Activated T-helper 2 cell treated with anti-CD3 and anti-CD28 coated beads, Interferon-gamma antibody, Interleukin-2, Interleukin-4, amounts not matched to agents 10 μg/mL and 5 μg/mL and 100 μg/mL, durations not matched to agents 14 hours and 24 hours and 36 hours (primary cell): ENCODE measurements around the gene RUNX2. TPM values are rescaled to one million over a fixed set of nuclear protein-coding genes. Genes with fewer than 3 reads are reported as not detected.

Source experiments
- DNase-seq: peaks from one replicate; pipeline ENCODE4 v3.0.0; 2021; ENCODE audit warnings: low spot score
- H3K27ac Mint-ChIP-seq: one replicate; pipeline ENCODE4 v1.8.0; 2021; ENCODE audit warnings: mixed read lengths
- H3K27me3 Mint-ChIP-seq: one replicate; pipeline ENCODE4 v1.8.0; 2021; ENCODE audit warnings: low read depth, mixed read lengths
- H3K36me3 Mint-ChIP-seq: one replicate; pipeline ENCODE4 v1.8.0; 2021; ENCODE audit warnings: low read depth, mixed read lengths
- H3K4me1 Mint-ChIP-seq: one replicate; pipeline ENCODE4 v1.8.0; 2021; ENCODE audit warnings: low read depth, mixed read lengths
- H3K4me3 Mint-ChIP-seq: one replicate; pipeline ENCODE4 v1.8.0; 2021; ENCODE audit warnings: low read depth, mild to moderate bottlenecking, moderate library complexity, mixed read lengths
- H3K9me3 Mint-ChIP-seq: one replicate; pipeline ENCODE4 v1.8.0; 2021; ENCODE audit warnings: mixed read lengths
- intact Hi-C: fragments of 100-400 bp; cut with micrococcal nuclease; formaldehyde crosslinking; loops from one replicate; pipeline ENCODE4 v1.15.1; 2023
- total RNA-seq: library from RNA; stranded (reverse); gene quantifications from 2 replicates; pipeline ENCODE4 v1.2.3, GENCODE V29; 2022

RUNX2 gene
- total RNA-seq, 1 donor from 2014 or later: 60.8 TPM

DNA sequence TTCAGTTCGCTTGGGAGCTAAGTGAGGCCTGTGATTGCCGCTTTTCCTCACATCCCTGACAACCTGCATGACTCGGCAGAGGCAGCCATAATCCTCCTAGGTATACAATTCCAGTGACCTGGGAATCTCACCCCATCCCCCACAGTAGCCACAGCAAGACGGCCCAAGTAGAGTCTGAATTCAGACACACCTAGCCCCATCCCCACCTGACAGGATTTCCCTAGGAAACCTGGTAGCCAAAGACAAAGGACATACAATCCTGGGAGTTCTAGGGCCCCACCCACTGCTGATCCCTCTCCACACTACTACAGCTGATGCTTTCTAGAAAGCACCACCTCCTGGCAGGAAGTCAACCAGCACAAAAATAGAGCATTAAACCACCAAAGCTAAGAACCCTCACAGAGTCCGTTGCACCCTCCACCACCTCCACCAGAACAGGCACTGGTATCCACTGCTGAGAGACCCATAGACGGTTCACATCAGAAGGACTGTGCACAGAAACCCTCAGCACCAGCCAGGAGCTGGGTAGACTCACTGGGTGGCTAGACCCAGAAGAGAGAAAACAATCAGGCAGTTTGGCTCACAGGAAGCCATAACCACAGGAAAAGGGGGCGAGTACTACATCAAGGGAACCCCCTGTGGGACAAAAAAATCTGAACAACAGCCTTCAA, 17.9 kb upstream of the RUNX2 start:
- H3K4me1 Mint-ChIP-seq: peaks cover 46% of the 10 kb centered on the region
- intact Hi-C loops: no loop called here
- no peaks in the 10 kb centered on the region for H3K27me3 Mint-ChIP-seq
- peaks cover 85% of the 10 kb centered on the region for H3K36me3 Mint-ChIP-seq
- peak overlapping the region; percentile 10 for H3K27ac Mint-ChIP-seq
- peak; percentile 16 for DNase-seq
- peaks cover 68% of the 10 kb centered on the region for H3K9me3 Mint-ChIP-seq
- H3K4me3 Mint-ChIP-seq: peak overlapping the region; percentile 3

DNA sequence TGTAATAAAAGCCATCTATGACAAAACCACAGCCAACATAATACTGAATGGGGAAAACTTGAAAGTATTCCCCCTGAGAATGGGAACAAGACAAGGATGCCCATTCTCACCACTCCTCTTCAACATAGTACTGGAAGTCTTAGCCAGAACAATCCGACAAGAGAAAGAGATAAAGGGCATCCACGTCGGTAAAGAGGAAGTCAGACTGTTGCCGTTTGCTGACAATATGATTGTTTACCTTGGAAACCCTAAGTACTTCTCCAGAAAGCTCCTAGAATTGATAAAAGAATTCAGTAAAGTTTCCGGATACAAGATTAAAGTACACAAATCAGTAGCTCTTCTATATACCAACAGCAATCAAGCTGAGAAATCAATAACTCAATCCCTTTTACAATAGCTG, 14.0 kb upstream of the RUNX2 start:
- Mint-ChIP-seq H3K9me3 (peaks cover 57% of the 10 kb centered on the region), H3K27me3 (no peaks in the 10 kb centered on the region), H3K4me1 (peaks cover 40% of the 10 kb centered on the region), H3K27ac (no peak overlapping the region), H3K4me3 (no peak overlapping the region), H3K36me3 (peaks cover 78% of the 10 kb centered on the region)
- intact Hi-C loops: no loop called here
- DNase-seq: no peak

GRCh38 chr6:45320349-45320748, 7.8 kb upstream of the RUNX2 start:
- peaks cover 24% of the 10 kb centered on the region for H3K4me1 Mint-ChIP-seq
- peaks cover 9% of the 10 kb centered on the region for H3K9me3 Mint-ChIP-seq
- H3K27ac Mint-ChIP-seq: no peak overlapping the region
- H3K27me3 Mint-ChIP-seq: no peaks in the 10 kb centered on the region
- peaks cover 26% of the 10 kb centered on the region for H3K36me3 Mint-ChIP-seq
- no peak overlapping the region for H3K4me3 Mint-ChIP-seq
- DNase-seq: no peak
- intact Hi-C loops: no loop called here

DNA sequence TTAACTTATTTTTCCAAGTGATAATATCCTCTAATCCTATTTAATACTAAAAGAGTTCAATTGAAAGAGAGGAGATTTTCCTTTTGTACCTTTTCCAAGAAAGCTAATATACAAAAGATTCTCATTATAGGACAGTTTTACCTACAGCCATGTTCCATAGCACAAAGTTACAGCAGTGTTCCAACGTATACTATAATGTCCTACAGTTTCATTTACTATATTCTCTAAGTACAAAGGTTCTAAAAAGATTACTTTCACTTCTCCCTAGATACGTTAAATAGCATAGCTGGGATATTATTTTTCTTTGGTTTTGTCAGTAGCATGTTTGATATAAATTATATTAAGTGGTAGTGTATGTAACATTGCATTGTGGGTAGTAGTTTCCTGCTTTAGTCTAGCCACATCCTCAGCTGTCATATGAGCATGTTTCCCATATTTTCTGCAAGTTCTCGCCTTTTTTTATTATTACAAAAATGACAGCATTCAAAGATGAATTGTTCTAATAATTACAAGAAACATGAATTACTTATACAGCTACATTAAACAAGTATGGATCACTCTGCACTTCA, 4.4 kb upstream of the RUNX2 start:
- Mint-ChIP-seq H3K36me3 (peaks cover 4% of the 10 kb centered on the region), H3K27ac (no peak overlapping the region), H3K27me3 (no peaks in the 10 kb centered on the region), H3K9me3 (no peaks in the 10 kb centered on the region), H3K4me1 (peaks cover 46% of the 10 kb centered on the region), H3K4me3 (no peak overlapping the region)
- DNase-seq: no peak
- intact Hi-C loops: no loop called here

GRCh38 chr6:45326698-45327417, 1.3 kb upstream of the RUNX2 start:
- peaks cover 54% of the 10 kb centered on the region for H3K4me1 Mint-ChIP-seq
- H3K4me3 Mint-ChIP-seq: no peak overlapping the region
- no peaks in the 10 kb centered on the region for H3K27me3 Mint-ChIP-seq
- no peak overlapping the region for H3K27ac Mint-ChIP-seq
- no peaks in the 10 kb centered on the region for H3K9me3 Mint-ChIP-seq
- DNase-seq: no peak
- H3K36me3 Mint-ChIP-seq: peaks cover 4% of the 10 kb centered on the region
- intact Hi-C loops: loop anchor here (5.0 kb wide), 1 partner anchor 40 kb away; no protein-coding TSS in a partner anchor

GRCh38 chr6:45328523-45328922, 393 bp downstream of the RUNX2 start:
- no peak for DNase-seq
- Mint-ChIP-seq H3K36me3 (peaks cover 4% of the 10 kb centered on the region), H3K4me3 (peak overlapping the region; percentile 59), H3K4me1 (peaks cover 45% of the 10 kb centered on the region), H3K9me3 (no peaks in the 10 kb centered on the region), H3K27me3 (no peaks in the 10 kb centered on the region), H3K27ac (no peak overlapping the region)
- intact Hi-C loops: loop anchor here (5.0 kb wide), 1 partner anchor 39 kb away; no protein-coding TSS in a partner anchor

GRCh38 chr6:45344900-45345299, 16.8 kb downstream of the RUNX2 start:
- Mint-ChIP-seq H3K9me3 (no peaks in the 10 kb centered on the region), H3K27ac (no peak overlapping the region), H3K36me3 (peaks cover 22% of the 10 kb centered on the region), H3K27me3 (no peaks in the 10 kb centered on the region), H3K4me1 (peaks cover 9% of the 10 kb centered on the region), H3K4me3 (no peak overlapping the region)
- intact Hi-C loops: no loop called here
- DNase-seq: no peak

- peaks cover 21% of the 10 kb centered on the region for H3K4me1 Mint-ChIP-seq
- no peak overlapping the region for H3K27ac Mint-ChIP-seq
- no peaks in the 10 kb centered on the region for H3K9me3 Mint-ChIP-seq
- H3K36me3 Mint-ChIP-seq: peaks cover 18% of the 10 kb centered on the region
- H3K4me3 Mint-ChIP-seq: no peak overlapping the region
- intact Hi-C loops: no loop called here
- H3K27me3 Mint-ChIP-seq: no peaks in the 10 kb centered on the region
- DNase-seq: no peak
Measured at GRCh38 chr6:45350186-45350710, 22.1 kb downstream of the RUNX2 start.

- Mint-ChIP-seq H3K27me3 (no peaks in the 10 kb centered on the region), H3K27ac (no peak overlapping the region), H3K9me3 (no peaks in the 10 kb centered on the region), H3K4me3 (no peak overlapping the region), H3K36me3 (peaks cover 18% of the 10 kb centered on the region), H3K4me1 (peaks cover 21% of the 10 kb centered on the region)
- intact Hi-C loops: no loop called here
- DNase-seq: no peak
Measured at GRCh38 chr6:45351076-45351475, 22.9 kb downstream of the RUNX2 start.

DNA sequence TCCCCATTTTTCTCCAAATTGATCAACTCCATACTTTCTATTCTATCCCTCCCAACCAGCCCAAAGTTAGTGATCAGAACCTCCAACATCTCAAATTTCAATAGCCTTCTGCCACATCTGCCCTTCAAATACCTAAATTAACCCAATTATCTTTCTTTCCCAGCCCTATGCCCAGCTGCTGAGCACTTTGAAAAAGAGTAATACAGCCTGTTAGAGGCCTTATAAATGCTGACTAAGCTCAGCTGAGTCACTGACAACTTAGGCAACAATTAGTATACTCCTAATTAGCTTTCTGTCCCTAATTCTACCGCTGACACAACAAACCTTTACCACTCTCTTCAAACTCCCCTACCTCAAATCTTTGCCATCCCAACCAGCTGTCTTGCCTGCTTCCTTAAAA, 23.5 kb downstream of the RUNX2 start:
- peaks cover 21% of the 10 kb centered on the region for H3K4me1 Mint-ChIP-seq
- DNase-seq: no peak
- no peak overlapping the region for H3K4me3 Mint-ChIP-seq
- intact Hi-C loops: no loop called here
- H3K36me3 Mint-ChIP-seq: peaks cover 18% of the 10 kb centered on the region
- no peaks in the 10 kb centered on the region for H3K27me3 Mint-ChIP-seq
- H3K27ac Mint-ChIP-seq: peak overlapping the region; percentile 5
- H3K9me3 Mint-ChIP-seq: no peaks in the 10 kb centered on the region

DNA sequence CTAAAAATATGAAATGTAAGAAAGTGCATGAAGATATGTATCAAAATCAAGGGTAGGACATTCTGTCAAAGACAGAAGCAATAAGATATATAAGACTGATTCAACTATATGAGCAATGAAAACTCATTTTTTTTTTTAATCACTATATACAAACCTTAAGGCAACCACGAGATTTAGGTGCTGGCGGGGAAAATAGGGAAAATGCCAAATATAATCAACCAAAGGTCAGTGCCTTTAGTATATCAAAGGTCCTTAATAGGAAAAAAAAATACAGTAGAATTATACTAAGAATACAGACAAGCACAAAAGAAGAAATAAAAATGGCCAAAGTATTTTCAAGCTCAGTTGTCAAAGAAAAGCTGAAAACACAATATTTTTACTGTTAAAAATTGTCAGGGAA, 25.5 kb downstream of the RUNX2 start:
- Mint-ChIP-seq H3K27ac (no peak overlapping the region), H3K4me1 (peaks cover 21% of the 10 kb centered on the region), H3K36me3 (peaks cover 26% of the 10 kb centered on the region), H3K9me3 (no peaks in the 10 kb centered on the region), H3K27me3 (no peaks in the 10 kb centered on the region), H3K4me3 (no peak overlapping the region)
- no peak for DNase-seq
- intact Hi-C loops: no loop called here

DNA sequence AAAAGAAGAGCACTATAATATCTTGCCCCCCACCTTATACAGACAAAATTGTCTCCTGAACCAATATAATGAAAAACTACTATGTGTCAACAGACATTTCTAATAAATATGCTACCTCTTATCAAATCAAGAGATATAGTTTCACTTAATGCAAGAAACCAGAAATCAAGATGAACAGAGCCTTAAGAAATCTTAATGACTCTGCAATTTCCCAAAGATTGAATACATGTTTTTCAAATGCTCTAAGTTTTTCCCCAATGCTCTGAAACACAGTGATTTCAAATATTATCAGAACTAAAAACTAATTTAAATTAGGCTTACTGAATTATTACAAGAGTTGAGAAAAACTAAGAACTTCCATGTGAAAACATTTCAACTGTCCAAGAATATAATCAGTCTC, 36.3 kb downstream of the RUNX2 start:
- no peak overlapping the region for H3K4me3 Mint-ChIP-seq
- no peak for DNase-seq
- no peak overlapping the region for H3K27ac Mint-ChIP-seq
- peaks cover 37% of the 10 kb centered on the region for H3K36me3 Mint-ChIP-seq
- intact Hi-C loops: no loop called here
- no peaks in the 10 kb centered on the region for H3K27me3 Mint-ChIP-seq
- H3K9me3 Mint-ChIP-seq: no peaks in the 10 kb centered on the region
- peaks cover 22% of the 10 kb centered on the region for H3K4me1 Mint-ChIP-seq

- H3K4me1 Mint-ChIP-seq: peaks cover 28% of the 10 kb centered on the region
- H3K36me3 Mint-ChIP-seq: peaks cover 42% of the 10 kb centered on the region
- intact Hi-C loops: loop anchor here (5.0 kb wide), 1 partner anchor 38 kb away; the partner anchor contains the start of gene RUNX2
- no peaks in the 10 kb centered on the region for H3K9me3 Mint-ChIP-seq
- H3K4me3 Mint-ChIP-seq: no peak overlapping the region
- no peak overlapping the region for H3K27ac Mint-ChIP-seq
- DNase-seq: no peak
- H3K27me3 Mint-ChIP-seq: no peaks in the 10 kb centered on the region
Measured at GRCh38 chr6:45365036-45365435, 36.9 kb downstream of the RUNX2 start.
